Progenitor cell of endocrine pancreas (in vitro differentiated cells): ENCODE measurements around the gene PAX5. TPM values are rescaled to one million over a fixed set of nuclear protein-coding genes. Genes with fewer than 3 reads are reported as not detected.

Source experiments
- DNase-seq: peaks from one replicate; pipeline ENCODE4 v3.0.0; 2021; ENCODE audit warnings: low spot score; ENCODE audit not compliant: unreplicated experiment
- H3K27ac Mint-ChIP-seq: 2 replicates; pipeline ENCODE4 v1.8.0; 2021; ENCODE audit warnings: mild to moderate bottlenecking, moderate library complexity, mixed read lengths
- H3K27me3 Mint-ChIP-seq: 2 replicates; pipeline ENCODE4 v1.8.0; 2021; ENCODE audit warnings: mixed read lengths
- H3K36me3 Mint-ChIP-seq: 2 replicates; pipeline ENCODE4 v1.8.0; 2022; ENCODE audit warnings: mixed read lengths; ENCODE audit not compliant: insufficient read depth
- H3K4me1 Mint-ChIP-seq: 2 replicates; pipeline ENCODE4 v1.8.0; 2021; ENCODE audit warnings: low read depth, mixed read lengths
- H3K4me3 Mint-ChIP-seq: 2 replicates; pipeline ENCODE4 v1.8.0; 2021; ENCODE audit warnings: low read depth, mild to moderate bottlenecking, moderate library complexity, mixed read lengths
- H3K9me3 Mint-ChIP-seq: 2 replicates; pipeline ENCODE4 v1.8.0; 2021; ENCODE audit warnings: low read depth, mixed read lengths
- CTCF ChIP-seq: fragments of 200-600 bp; sonication (generic); IDR thresholded peaks from one replicate; pipeline ENCODE4 v1.5.0; 2021; ENCODE audit warnings: antibody characterized with exemption, mild to moderate bottlenecking; ENCODE audit not compliant: unreplicated experiment
- total RNA-seq: library from RNA; stranded (reverse); gene quantifications from 2 replicates; pipeline ENCODE4 v1.2.1, GENCODE V29; 2021

Gene PAX5
- total RNA-seq, 1 donor from 2014 or later: not detected

- DNase-seq: no peak
- TF ChIP-seq CTCF: no peak
- H3K4me1 Mint-ChIP-seq: no peaks in the 10 kb centered on the region
- no peak overlapping the region for H3K27ac Mint-ChIP-seq
- H3K36me3 Mint-ChIP-seq: no peaks in the 10 kb centered on the region
- no peak overlapping the region for H3K4me3 Mint-ChIP-seq
- H3K9me3 Mint-ChIP-seq: no peaks in the 10 kb centered on the region
- H3K27me3 Mint-ChIP-seq: peaks cover 58% of the 10 kb centered on the region
These were observed 185.1 kb downstream of the PAX5 start for GRCh38 chr9:36848946-36849345.

GRCh38 chr9:36847781-36848673 is 186.0 kb downstream of the PAX5 start:
- Mint-ChIP-seq H3K9me3 (no peaks in the 10 kb centered on the region), H3K27ac (no peak overlapping the region), H3K4me1 (no peaks in the 10 kb centered on the region), H3K27me3 (peaks cover 52% of the 10 kb centered on the region), H3K4me3 (no peak overlapping the region), H3K36me3 (no peaks in the 10 kb centered on the region)
- DNase-seq: no peak
- TF ChIP-seq CTCF: no peak

- peaks cover 39% of the 10 kb centered on the region for H3K27me3 Mint-ChIP-seq
These were observed 187.4 kb downstream of the PAX5 start for GRCh38 chr9:36846621-36847020.

GRCh38 chr9:36845844-36846243 is 188.2 kb downstream of the PAX5 start:
- no peak overlapping the region for H3K4me3 Mint-ChIP-seq
- no peaks in the 10 kb centered on the region for H3K9me3 Mint-ChIP-seq
- H3K36me3 Mint-ChIP-seq: no peaks in the 10 kb centered on the region
- no peak overlapping the region for H3K27ac Mint-ChIP-seq
- DNase-seq: no peak
- peaks cover 36% of the 10 kb centered on the region for H3K27me3 Mint-ChIP-seq
- TF ChIP-seq CTCF: no peak
- peaks cover 5% of the 10 kb centered on the region for H3K4me1 Mint-ChIP-seq

More at GRCh38 chr9:36846621-36847020, 187.4 kb downstream of the PAX5 start:
- no peaks in the 10 kb centered on the region for H3K4me1 Mint-ChIP-seq
- H3K9me3 Mint-ChIP-seq: no peaks in the 10 kb centered on the region
- no peak for TF ChIP-seq CTCF
- DNase-seq: no peak
- H3K27ac Mint-ChIP-seq: no peak overlapping the region
- no peak overlapping the region for H3K4me3 Mint-ChIP-seq
- H3K36me3 Mint-ChIP-seq: no peaks in the 10 kb centered on the region

- no peaks in the 10 kb centered on the region for H3K36me3 Mint-ChIP-seq
- no peak for TF ChIP-seq CTCF
- no peak for DNase-seq
- H3K4me1 Mint-ChIP-seq: peaks cover 7% of the 10 kb centered on the region
- H3K9me3 Mint-ChIP-seq: no peaks in the 10 kb centered on the region
- no peak overlapping the region for H3K4me3 Mint-ChIP-seq
- no peak overlapping the region for H3K27ac Mint-ChIP-seq
- peaks cover 37% of the 10 kb centered on the region for H3K27me3 Mint-ChIP-seq
These were observed 189.1 kb downstream of the PAX5 start for GRCh38 chr9:36844961-36845360.
